OCI-LY7 (cell line): ENCODE measurements around the gene TNS2. TPM values are rescaled to one million over a fixed set of nuclear protein-coding genes. Genes with fewer than 3 reads are reported as not detected.

ENCODE experiments used
- BruUV-seq: library from RNA; stranded (reverse); fragments of 400-500 nt; replicated peaks from 2 replicates; lab custom pipeline; 2021; lab: Mats Ljungman, UMichigan
- CTCF ChIA-PET: fragments of 300-600 bp; sonication (Branson Sonifier 250); formaldehyde crosslinking; loops from one replicate; lab custom pipeline; 2022; ENCODE audit warnings: antibody characterized with exemption; ENCODE audit not compliant: unreplicated experiment; lab: Charles Lee
- POLR2A ChIA-PET: fragments of 300-600 bp; sonication (Branson Sonifier 250); formaldehyde crosslinking; loops from one replicate; lab custom pipeline; 2022; ENCODE audit warnings: antibody characterized with exemption; lab: Charles Lee
- DNase-seq: peaks from one replicate; pipeline ENCODE4 v3.0.0-alpha.2; 2015; ENCODE audit warnings: low spot score
- H2AFZ ChIP-seq: fragments of 200-600 bp; sonication (generic), shearing (Covaris generic); 2 replicates; pipeline ENCODE4 v1.6.1; 2014; ENCODE audit warnings: mild to moderate bottlenecking, antibody characterized with exemption, low read length, moderate library complexity
- H3K27ac ChIP-seq: fragments of 200-600 bp; sonication (generic); 2 replicates; pipeline ENCODE4 v1.5.1; 2014; ENCODE audit warnings: mixed run types, low read depth, mild to moderate bottlenecking, moderate library complexity, low read length, inconsistent platforms; ENCODE audit not compliant: poor library complexity, severe bottlenecking
- H3K36me3 ChIP-seq: fragments of 200-600 bp; sonication (generic); 2 replicates; pipeline ENCODE4 v1.6.1; 2014; ENCODE audit warnings: mild to moderate bottlenecking, antibody characterized with exemption, low read length, moderate library complexity, mixed read lengths; ENCODE audit not compliant: insufficient read depth
- H3K4me1 ChIP-seq: fragments of 200-600 bp; sonication (generic); 2 replicates; pipeline ENCODE4 v1.5.1; 2014; ENCODE audit warnings: mild to moderate bottlenecking, low read length; ENCODE audit not compliant: insufficient read depth, poor library complexity, severe bottlenecking
- H3K4me2 ChIP-seq: fragments of 200-600 bp; sonication (generic); 2 replicates; pipeline ENCODE4 v1.6.1; 2014; ENCODE audit warnings: mild to moderate bottlenecking, low read length
- H3K4me3 ChIP-seq: fragments of 200-600 bp; sonication (generic); 2 replicates; pipeline ENCODE4 v1.5.1; 2014; ENCODE audit warnings: mild to moderate bottlenecking, low read depth, low read length; ENCODE audit not compliant: poor library complexity, severe bottlenecking
- H3K79me2 ChIP-seq: fragments of 200-600 bp; sonication (generic); 2 replicates; pipeline ENCODE4 v1.6.1; 2016; ENCODE audit warnings: low read depth, mild to moderate bottlenecking, low read length, moderate library complexity, mixed read lengths; ENCODE audit not compliant: insufficient read depth
- H3K9me2 ChIP-seq: fragments of 200-600 bp; sonication (generic); 2 replicates; pipeline ENCODE4 v1.6.1; 2016; ENCODE audit warnings: mild to moderate bottlenecking, low read length, mixed read lengths; ENCODE audit not compliant: insufficient read depth
- H3K9me3 ChIP-seq: fragments of 200-600 bp; sonication (generic); 2 replicates; pipeline ENCODE4 v1.6.1; 2014; ENCODE audit warnings: mild to moderate bottlenecking, mixed run types, low read length, mixed read lengths
- H4K20me1 ChIP-seq: fragments of 200-600 bp; sonication (generic); 2 replicates; pipeline ENCODE4 v1.6.1; 2014; ENCODE audit warnings: mild to moderate bottlenecking, antibody characterized with exemption, low read length, moderate library complexity, mixed read lengths; ENCODE audit not compliant: insufficient read depth
- CTCF ChIP-seq: fragments of 200-600 bp; sonication (generic); conservative IDR thresholded peaks from 2 replicates; pipeline ENCODE4 v1.5.1; 2014; ENCODE audit warnings: mild to moderate bottlenecking, antibody characterized with exemption, low read length, moderate library complexity, mixed read lengths
- EZH2phosphoT487 ChIP-seq: fragments of 200-600 bp; sonication (generic); IDR thresholded peaks from 2 replicates; pipeline ENCODE4 v1.6.1; 2018; ENCODE audit warnings: low read depth, borderline replicate concordance, mild to moderate bottlenecking, mixed run types, antibody characterized with exemption, low read length, moderate library complexity, mixed read lengths
- intact Hi-C: fragments of 100-400 bp; cut with micrococcal nuclease; formaldehyde crosslinking; loops from one replicate; pipeline ENCODE4 v1.10.0; 2022; ENCODE audit not compliant: unreplicated experiment
- total RNA-seq, 2 experiments: library from RNA; depleted of rRNA in 1 of 2; stranded (reverse); fragments of >200 nt in 1 of 2; shearing (Covaris generic) in 1 of 2; gene quantifications; 2 replicates each; pipeline ENCODE4 v1.2.3, GENCODE V29; 2014 to 2022

Gene TNS2
- total RNA-seq, 2 experiments from 2014 or later: 0.25 to 1.6 TPM

- BruUV-seq: no TSS peak
- H3K4me1 ChIP-seq: peaks cover 6% of the 10 kb centered on the region
These were observed 6.4 kb downstream of the TNS2 start for GRCh38 chr12:53056296-53056695.

GRCh38 chr12:53056901-53057300 lies 7.0 kb downstream of the TNS2 start:
- no peaks in the 10 kb centered on the region for H3K79me2 ChIP-seq
- H3K9me3 ChIP-seq: no peaks in the 10 kb centered on the region
- no peak overlapping the region for H2AFZ ChIP-seq
- peaks cover 6% of the 10 kb centered on the region for H3K4me1 ChIP-seq
- H3K4me3 ChIP-seq: no peak overlapping the region
- ChIA-PET POLR2A (no interaction called here), CTCF (interaction anchor here (1.2 kb wide), 1 partner anchor 9 kb away, joined by 6 read pairs; no protein-coding TSS in a partner anchor)
- H3K9me2 ChIP-seq: no peaks in the 10 kb centered on the region
- no peaks in the 10 kb centered on the region for H3K36me3 ChIP-seq
- no peak overlapping the region for H3K4me2 ChIP-seq
- no peak for DNase-seq
- BruUV-seq: no TSS peak
- TF ChIP-seq EZH2phosphoT487 (no peak), CTCF (no peak)
- intact Hi-C loops: no loop called here
- H4K20me1 ChIP-seq: no peaks in the 10 kb centered on the region
- no peak overlapping the region for H3K27ac ChIP-seq

More at GRCh38 chr12:53056296-53056695, 6.4 kb downstream of the TNS2 start:
- no peaks in the 10 kb centered on the region for H4K20me1 ChIP-seq
- ChIA-PET CTCF (interaction anchor here (0.7 to 1.2 kb wide), 2 partner anchors 10 to 37 kb away, joined by 4 to 6 read pairs; no protein-coding TSS in a partner anchor), POLR2A (interaction anchor here (2.5 kb wide), 1 partner anchor 23 kb away, joined by 6 read pairs; the partner anchor contains the start of gene SPRYD3)
- no peaks in the 10 kb centered on the region for H3K79me2 ChIP-seq
- no peak overlapping the region for H3K4me3 ChIP-seq
- H2AFZ ChIP-seq: no peak overlapping the region
- H3K9me2 ChIP-seq: no peaks in the 10 kb centered on the region
- DNase-seq: no peak
- intact Hi-C loops: no loop called here
- H3K36me3 ChIP-seq: no peaks in the 10 kb centered on the region
- H3K9me3 ChIP-seq: no peaks in the 10 kb centered on the region
- H3K27ac ChIP-seq: no peak overlapping the region
- no peak overlapping the region for H3K4me2 ChIP-seq
- no peak for TF ChIP-seq CTCF
- TF ChIP-seq EZH2phosphoT487: no peak

GRCh38 chr12:53057816-53058500 lies 8.1 kb downstream of the TNS2 start:
- H3K4me3 ChIP-seq: no peak overlapping the region
- ChIA-PET POLR2A (interaction anchor here (0.5 kb wide), 1 partner anchor 227 kb away, joined by 3 read pairs; no protein-coding TSS in a partner anchor), CTCF (interaction anchor here (1.2 kb wide), 1 partner anchor 8 kb away, joined by 6 read pairs; no protein-coding TSS in a partner anchor)
- no peak overlapping the region for H3K27ac ChIP-seq
- H2AFZ ChIP-seq: no peak overlapping the region
- H4K20me1 ChIP-seq: no peaks in the 10 kb centered on the region
- H3K36me3 ChIP-seq: no peaks in the 10 kb centered on the region
- no TSS peak for BruUV-seq
- H3K4me2 ChIP-seq: no peak overlapping the region
- no peak for TF ChIP-seq CTCF
- TF ChIP-seq EZH2phosphoT487: no peak
- no peaks in the 10 kb centered on the region for H3K9me3 ChIP-seq
- no peaks in the 10 kb centered on the region for H3K9me2 ChIP-seq
- no peak for DNase-seq
- no peaks in the 10 kb centered on the region for H3K79me2 ChIP-seq
- intact Hi-C loops: no loop called here
- H3K4me1 ChIP-seq: peaks cover 6% of the 10 kb centered on the region
